Effector memory CD8-positive, alpha-beta T cell (primary cell): ENCODE results near the gene AMIGO1.
"Not testable (repeated sequence)": the region's sequence is repeated elsewhere in the genome, so short reads cannot be mapped to it uniquely, and the experiment has no call there.

Experiments used
- ATAC-seq: fragments of 150-1000 bp; cut with Tn5 transposase; replicated peaks from 2 replicates; pipeline ENCODE4 v1.10.0; 2021; ENCODE audit warnings: mild to moderate bottlenecking, moderate library complexity
- DNase-seq, 3 experiments: peaks; one replicate each; pipeline ENCODE4 v3.0.0; 2021
- H3K27ac Mint-ChIP-seq, 2 donors: one replicate each; pipeline ENCODE4 v1.8.0; 2022; ENCODE audit warnings: mild to moderate bottlenecking in 2 of 2, mixed read lengths in 2 of 2, moderate library complexity in 2 of 2
- H3K27me3 Mint-ChIP-seq, 2 donors: one replicate each; pipeline ENCODE4 v1.8.0; 2022; ENCODE audit warnings: mixed read lengths in 2 of 2
- H3K36me3 Mint-ChIP-seq: one replicate; pipeline ENCODE4 v1.8.0; 2022; ENCODE audit warnings: mild to moderate bottlenecking, moderate library complexity, mixed read lengths; ENCODE audit not compliant: insufficient read depth
- H3K4me1 Mint-ChIP-seq, 2 donors: one replicate each; pipeline ENCODE4 v1.8.0; 2022; ENCODE audit warnings: low read depth in 2 of 2, mixed read lengths in 2 of 2
- H3K4me3 Mint-ChIP-seq, 2 donors: one replicate each; pipeline ENCODE4 v1.8.0; 2022; ENCODE audit warnings: mild to moderate bottlenecking in 2 of 2, mixed read lengths in 2 of 2, moderate library complexity in 2 of 2
- H3K9me3 Mint-ChIP-seq, 2 donors: one replicate each; pipeline ENCODE4 v1.8.0; 2022; ENCODE audit warnings: mixed read lengths in 2 of 2

The AMIGO1 gene

DNA sequence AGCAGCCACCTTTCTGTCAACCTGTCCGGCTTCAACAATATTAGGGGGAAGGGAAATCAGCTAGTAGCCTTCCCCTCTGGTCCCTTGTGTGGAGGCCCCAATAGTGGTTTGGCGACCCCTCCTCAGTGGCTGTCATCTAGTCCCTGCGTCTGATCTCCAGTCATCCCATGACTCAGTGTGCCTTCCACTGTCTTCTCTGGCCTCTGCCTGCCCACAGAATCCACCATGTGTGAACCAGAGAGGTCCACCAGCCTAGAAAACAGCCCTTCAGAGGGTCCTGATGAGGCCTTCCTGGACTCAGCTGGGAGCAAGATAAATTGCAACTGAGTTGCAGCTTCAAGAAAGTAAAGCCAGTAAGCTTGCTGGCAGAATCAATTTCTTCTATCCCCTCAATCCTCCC lies 29.6 kb downstream of the AMIGO1 start:
- H3K36me3 Mint-ChIP-seq: peaks cover 8% of the 10 kb centered on the region
- no peak overlapping the region for H3K4me3 Mint-ChIP-seq
- peaks cover 43 to 61% of the 10 kb centered on the region in 2 donors for H3K27me3 Mint-ChIP-seq

DNA sequence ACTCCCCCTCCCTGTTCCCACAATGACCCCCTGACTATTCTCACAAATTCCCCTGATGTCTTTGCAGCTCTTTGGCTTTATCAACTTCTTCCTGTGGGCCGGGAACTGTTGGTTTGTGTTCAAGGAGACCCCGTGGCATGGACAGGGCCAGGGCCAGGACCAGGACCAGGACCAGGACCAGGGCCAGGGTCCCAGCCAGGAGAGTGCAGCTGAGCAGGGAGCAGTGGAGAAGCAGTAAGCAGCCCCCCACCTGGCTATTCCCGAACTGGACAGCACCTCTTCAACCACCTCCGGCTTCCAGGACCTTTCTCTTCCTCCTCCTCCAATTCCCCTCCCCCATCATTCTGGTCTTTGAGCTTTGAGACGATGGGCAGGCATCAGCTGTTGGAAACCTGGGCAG lies 30.2 kb downstream of the AMIGO1 start:
- DNase-seq (no peak), ATAC-seq (no peak)
- H3K27me3 Mint-ChIP-seq: peaks cover 47 to 65% of the 10 kb centered on the region in 2 donors
- peaks cover 13 to 15% of the 10 kb centered on the region in 2 donors for H3K4me1 Mint-ChIP-seq
- H3K9me3 Mint-ChIP-seq: no peaks in the 10 kb centered on the region
- no peak overlapping the region for H3K4me3 Mint-ChIP-seq
- H3K36me3 Mint-ChIP-seq: peaks cover 3% of the 10 kb centered on the region
- no peak overlapping the region for H3K27ac Mint-ChIP-seq

More for the DNA sequence above, 29.6 kb downstream of the AMIGO1 start:
- DNase-seq (no peak), ATAC-seq (no peak)
- no peak overlapping the region for H3K27ac Mint-ChIP-seq
- no peaks in the 10 kb centered on the region for H3K9me3 Mint-ChIP-seq
- H3K4me1 Mint-ChIP-seq: peaks cover 19 to 21% of the 10 kb centered on the region in 2 donors

- Mint-ChIP-seq H3K9me3 (no peaks in the 10 kb centered on the region), H3K36me3 (peaks cover 3% of the 10 kb centered on the region), H3K4me1 (peaks cover 10 to 12% of the 10 kb centered on the region in 2 donors), H3K27ac (no peak overlapping the region), H3K27me3 (peaks cover 49 to 70% of the 10 kb centered on the region in 2 donors), H3K4me3 (no peak overlapping the region)
- DNase-seq: no peak
- ATAC-seq: no peak
These were observed 30.7 kb downstream of the AMIGO1 start for GRCh38 chr1:109478806-109479205.

DNA sequence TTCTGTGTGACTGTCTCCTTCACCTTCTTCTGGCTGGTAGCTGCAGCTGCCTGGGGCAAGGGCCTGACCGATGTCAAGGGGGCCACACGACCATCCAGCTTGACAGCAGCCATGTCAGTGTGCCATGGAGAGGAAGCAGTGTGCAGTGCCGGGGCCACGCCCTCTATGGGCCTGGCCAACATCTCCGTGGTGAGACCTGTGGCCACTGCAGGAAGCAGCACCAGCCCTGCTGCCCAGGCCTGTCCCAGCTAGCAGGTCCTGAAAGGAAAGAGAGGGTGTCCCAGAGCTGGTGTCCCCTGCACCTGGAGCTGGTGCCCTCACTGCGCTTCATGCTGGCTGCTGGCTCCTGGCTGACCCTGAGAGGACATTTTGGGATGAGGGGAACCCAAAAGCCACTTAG lies 31.7 kb downstream of the AMIGO1 start:
- H3K4me3 Mint-ChIP-seq: no peak overlapping the region

DNA sequence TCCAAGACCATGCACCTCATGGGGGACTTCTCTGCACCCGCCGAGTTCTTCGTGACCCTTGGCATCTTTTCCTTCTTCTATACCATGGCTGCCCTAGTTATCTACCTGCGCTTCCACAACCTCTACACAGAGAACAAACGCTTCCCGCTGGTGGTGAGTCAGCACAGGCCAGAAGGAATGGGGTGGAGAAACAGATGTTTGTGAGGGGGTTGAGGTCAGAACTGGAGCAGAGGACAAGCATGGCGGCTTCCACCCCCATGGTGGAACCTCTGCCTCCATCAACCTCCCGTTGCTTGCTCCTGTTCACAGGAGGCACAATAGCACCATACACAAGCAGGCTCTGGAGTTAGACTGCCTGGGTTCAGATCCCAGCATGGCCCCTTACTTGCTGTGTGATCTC lies 32.7 kb downstream of the AMIGO1 start:
- H3K36me3 Mint-ChIP-seq: no peaks in the 10 kb centered on the region
- peaks cover 65 to 90% of the 10 kb centered on the region in 2 donors for H3K27me3 Mint-ChIP-seq
- H3K27ac Mint-ChIP-seq: no peak overlapping the region
- DNase-seq (no peak), ATAC-seq (no peak)
- no peak overlapping the region for H3K4me3 Mint-ChIP-seq
- peaks cover 0 to 4% of the 10 kb centered on the region in 2 donors for H3K4me1 Mint-ChIP-seq
- H3K9me3 Mint-ChIP-seq: no peaks in the 10 kb centered on the region

More for the DNA sequence above, 31.7 kb downstream of the AMIGO1 start:
- Mint-ChIP-seq H3K36me3 (no peaks in the 10 kb centered on the region), H3K27ac (no peak overlapping the region), H3K4me1 (peaks cover 4 to 7% of the 10 kb centered on the region in 2 donors), H3K9me3 (no peaks in the 10 kb centered on the region), H3K27me3 (peaks cover 57 to 80% of the 10 kb centered on the region in 2 donors)
- DNase-seq (no peak), ATAC-seq (no peak)

DNA sequence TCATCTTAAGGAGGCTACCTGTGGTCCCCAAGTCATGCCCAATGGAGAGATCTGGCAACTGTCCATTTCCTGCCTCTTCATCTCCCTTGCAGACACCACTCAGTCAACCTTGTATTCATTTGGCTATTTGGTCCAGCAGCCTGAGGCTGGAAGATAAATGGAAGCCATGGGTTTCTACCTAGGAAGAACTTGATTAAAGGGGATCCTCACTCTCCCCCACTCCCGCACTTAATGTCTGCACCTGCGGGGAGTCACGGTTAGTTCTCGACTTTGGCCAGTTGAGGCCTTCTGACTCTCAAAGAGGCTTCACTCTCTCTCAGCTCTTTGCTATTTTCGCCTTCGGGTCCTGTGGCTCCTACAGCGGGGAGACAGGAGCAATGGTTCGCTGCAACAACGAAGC lies 34.3 kb downstream of the AMIGO1 start:
- no peak for ATAC-seq
- peaks cover 0 to 4% of the 10 kb centered on the region in 2 donors for H3K4me1 Mint-ChIP-seq
- H3K27me3 Mint-ChIP-seq: peaks cover 77 to 98% of the 10 kb centered on the region in 2 donors
- no peaks in the 10 kb centered on the region for H3K36me3 Mint-ChIP-seq
- no peak overlapping the region for H3K27ac Mint-ChIP-seq
- no peaks in the 10 kb centered on the region for H3K9me3 Mint-ChIP-seq
- DNase-seq: no peak
- H3K4me3 Mint-ChIP-seq: no peak overlapping the region

GRCh38 chr1:109474697-109475096 lies 34.8 kb downstream of the AMIGO1 start:
- Mint-ChIP-seq H3K9me3 (no peaks in the 10 kb centered on the region), H3K27ac (no peak overlapping the region), H3K4me1 (peaks cover 0 to 4% of the 10 kb centered on the region in 2 donors), H3K4me3 (no peak overlapping the region), H3K36me3 (no peaks in the 10 kb centered on the region), H3K27me3 (peaks cover 81 to 98% of the 10 kb centered on the region in 2 donors)
- DNase-seq (no peak), ATAC-seq (no peak)

DNA sequence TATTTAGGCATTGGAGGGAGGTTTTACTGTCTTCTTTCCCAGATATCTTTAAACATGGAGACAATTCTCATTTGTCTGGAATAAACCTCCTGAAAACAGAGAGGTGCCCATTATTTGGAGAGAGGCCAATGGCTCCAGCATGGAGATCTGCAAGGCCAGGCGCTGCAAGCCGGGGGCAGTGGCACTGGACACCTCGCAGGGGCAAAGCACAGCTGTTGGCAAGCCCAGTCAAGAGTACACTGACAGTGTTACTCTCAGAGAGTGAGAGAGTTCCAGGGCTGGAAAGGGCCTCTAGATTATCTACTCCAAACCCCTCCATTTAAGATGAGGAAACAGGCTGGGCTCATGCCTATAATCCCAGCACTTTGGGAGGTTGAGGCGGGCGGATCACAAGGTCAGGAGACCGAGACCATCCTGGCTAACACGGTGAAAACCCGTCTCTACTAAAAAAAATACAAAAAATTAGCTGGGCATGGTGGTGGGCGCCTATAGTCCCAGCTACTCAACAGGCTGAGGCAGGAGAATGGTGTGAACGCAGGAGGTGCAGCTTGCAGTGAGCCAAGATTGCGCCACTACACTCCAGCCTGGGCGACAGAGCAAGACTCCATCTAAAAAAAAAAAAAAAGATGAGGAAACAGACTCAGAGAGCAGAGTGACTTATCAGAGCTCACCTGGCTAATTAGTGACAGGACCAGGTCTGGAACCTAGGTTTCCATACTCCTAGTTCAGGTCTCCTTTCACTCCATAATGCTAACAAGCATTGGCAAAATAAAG lies 36.1 kb downstream of the AMIGO1 start:
- not testable (repeated sequence) for H3K4me1 Mint-ChIP-seq, ATAC-seq, H3K36me3 Mint-ChIP-seq, H3K27ac Mint-ChIP-seq, H3K9me3 Mint-ChIP-seq, H3K4me3 Mint-ChIP-seq, DNase-seq
- H3K27me3 Mint-ChIP-seq: peaks cover 82 to 95% of the 10 kb centered on the region in 2 donors

GRCh38 chr1:109472779-109473178 lies 36.7 kb downstream of the AMIGO1 start:
- H3K36me3 Mint-ChIP-seq: no peaks in the 10 kb centered on the region
- peaks cover 82 to 95% of the 10 kb centered on the region in 2 donors for H3K27me3 Mint-ChIP-seq
- ATAC-seq (no peak), DNase-seq (no peak)
- H3K4me3 Mint-ChIP-seq: no peak overlapping the region
- no peaks in the 10 kb centered on the region for H3K9me3 Mint-ChIP-seq
- H3K4me1 Mint-ChIP-seq: no peaks in the 10 kb centered on the region
- H3K27ac Mint-ChIP-seq: no peak overlapping the region

DNA sequence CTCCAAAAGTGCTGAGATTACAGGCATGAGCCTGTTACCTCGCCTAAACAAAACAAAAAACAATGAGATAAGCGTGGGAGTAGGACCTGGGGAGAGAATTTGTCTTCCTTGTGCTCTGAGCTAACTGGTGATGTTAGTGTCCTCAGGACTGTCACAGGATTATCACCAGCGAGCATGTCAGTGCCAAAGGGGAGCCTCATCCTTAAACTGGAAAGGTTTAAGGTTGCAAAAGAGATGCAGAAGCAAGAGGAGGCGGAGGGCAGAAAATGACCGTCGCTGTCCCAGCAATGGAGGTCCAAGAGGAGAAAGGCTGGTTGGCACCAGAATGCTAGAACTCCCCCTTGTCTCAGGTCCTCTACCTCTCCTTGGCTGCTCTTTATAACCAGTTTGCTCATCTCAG lies 39.3 kb downstream of the AMIGO1 start:
- H3K9me3 Mint-ChIP-seq: no peaks in the 10 kb centered on the region
- H3K4me1 Mint-ChIP-seq: peaks cover 0 to 2% of the 10 kb centered on the region in 2 donors
- no peak overlapping the region for H3K27ac Mint-ChIP-seq
- H3K4me3 Mint-ChIP-seq: no peak overlapping the region
- peaks cover 73 to 89% of the 10 kb centered on the region in 2 donors for H3K27me3 Mint-ChIP-seq
- H3K36me3 Mint-ChIP-seq: no peaks in the 10 kb centered on the region
- ATAC-seq (no peak), DNase-seq (no peak)

DNA sequence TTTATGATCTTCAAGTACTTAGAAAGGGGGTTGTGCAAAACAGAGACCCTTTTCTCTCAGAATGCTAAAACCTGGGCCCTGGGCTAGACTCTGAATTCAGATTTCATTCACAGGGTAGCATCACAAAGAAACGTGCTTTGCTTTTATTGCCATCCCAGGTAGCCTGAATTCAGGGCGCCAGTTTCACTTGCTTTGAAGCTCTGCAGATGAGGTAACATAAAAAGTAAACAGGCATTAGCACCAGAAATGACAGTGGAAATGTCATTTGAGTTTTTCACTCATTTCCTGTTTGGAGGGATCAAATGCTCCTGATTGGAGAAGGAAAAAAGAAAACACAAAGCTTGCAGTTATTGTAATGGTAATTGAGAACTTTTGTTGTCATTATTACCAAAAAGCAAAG lies 40.6 kb downstream of the AMIGO1 start:
- no peaks in the 10 kb centered on the region for H3K36me3 Mint-ChIP-seq
- no peak overlapping the region for H3K4me3 Mint-ChIP-seq
- no peak overlapping the region for H3K27ac Mint-ChIP-seq
- no peaks in the 10 kb centered on the region for H3K9me3 Mint-ChIP-seq
- peaks cover 0 to 2% of the 10 kb centered on the region in 2 donors for H3K4me1 Mint-ChIP-seq
- H3K27me3 Mint-ChIP-seq: peaks cover 80 to 91% of the 10 kb centered on the region in 2 donors
- no peak for DNase-seq
- ATAC-seq: no peak

- ATAC-seq: no peak
- Mint-ChIP-seq H3K27ac (no peak overlapping the region), H3K4me3 (peak overlapping the region in 1 of 2 donors; percentile 58), H3K27me3 (peaks cover 78 to 89% of the 10 kb centered on the region in 2 donors), H3K9me3 (no peaks in the 10 kb centered on the region), H3K36me3 (no peaks in the 10 kb centered on the region), H3K4me1 (peaks cover 0 to 2% of the 10 kb centered on the region in 2 donors)
- DNase-seq: no peak
These were observed 41.5 kb downstream of the AMIGO1 start for GRCh38 chr1:109468061-109468460.

- Mint-ChIP-seq H3K4me3 (peak overlapping the region; percentile 54 to 58), H3K36me3 (no peaks in the 10 kb centered on the region), H3K27ac (no peak overlapping the region), H3K27me3 (peaks cover 78 to 89% of the 10 kb centered on the region in 2 donors), H3K9me3 (no peaks in the 10 kb centered on the region), H3K4me1 (peaks cover 0 to 2% of the 10 kb centered on the region in 2 donors)
- ATAC-seq (no peak), DNase-seq (no peak)
These were observed 42.2 kb downstream of the AMIGO1 start for GRCh38 chr1:109467301-109467777.
